Measurements from ENCODE around the gene POU2AF1. TPM values are rescaled to one million over a fixed set of nuclear protein-coding genes. Genes with fewer than 3 reads are reported as not detected.
A peak's percentile ranks its signal among the peaks of the same experiment; 100 is the strongest.

POU2AF1 gene
- total and polyA plus RNA-seq, 2 experiments from 2014 or later, result not detected

- TF ChIP-seq, protein P1, sequence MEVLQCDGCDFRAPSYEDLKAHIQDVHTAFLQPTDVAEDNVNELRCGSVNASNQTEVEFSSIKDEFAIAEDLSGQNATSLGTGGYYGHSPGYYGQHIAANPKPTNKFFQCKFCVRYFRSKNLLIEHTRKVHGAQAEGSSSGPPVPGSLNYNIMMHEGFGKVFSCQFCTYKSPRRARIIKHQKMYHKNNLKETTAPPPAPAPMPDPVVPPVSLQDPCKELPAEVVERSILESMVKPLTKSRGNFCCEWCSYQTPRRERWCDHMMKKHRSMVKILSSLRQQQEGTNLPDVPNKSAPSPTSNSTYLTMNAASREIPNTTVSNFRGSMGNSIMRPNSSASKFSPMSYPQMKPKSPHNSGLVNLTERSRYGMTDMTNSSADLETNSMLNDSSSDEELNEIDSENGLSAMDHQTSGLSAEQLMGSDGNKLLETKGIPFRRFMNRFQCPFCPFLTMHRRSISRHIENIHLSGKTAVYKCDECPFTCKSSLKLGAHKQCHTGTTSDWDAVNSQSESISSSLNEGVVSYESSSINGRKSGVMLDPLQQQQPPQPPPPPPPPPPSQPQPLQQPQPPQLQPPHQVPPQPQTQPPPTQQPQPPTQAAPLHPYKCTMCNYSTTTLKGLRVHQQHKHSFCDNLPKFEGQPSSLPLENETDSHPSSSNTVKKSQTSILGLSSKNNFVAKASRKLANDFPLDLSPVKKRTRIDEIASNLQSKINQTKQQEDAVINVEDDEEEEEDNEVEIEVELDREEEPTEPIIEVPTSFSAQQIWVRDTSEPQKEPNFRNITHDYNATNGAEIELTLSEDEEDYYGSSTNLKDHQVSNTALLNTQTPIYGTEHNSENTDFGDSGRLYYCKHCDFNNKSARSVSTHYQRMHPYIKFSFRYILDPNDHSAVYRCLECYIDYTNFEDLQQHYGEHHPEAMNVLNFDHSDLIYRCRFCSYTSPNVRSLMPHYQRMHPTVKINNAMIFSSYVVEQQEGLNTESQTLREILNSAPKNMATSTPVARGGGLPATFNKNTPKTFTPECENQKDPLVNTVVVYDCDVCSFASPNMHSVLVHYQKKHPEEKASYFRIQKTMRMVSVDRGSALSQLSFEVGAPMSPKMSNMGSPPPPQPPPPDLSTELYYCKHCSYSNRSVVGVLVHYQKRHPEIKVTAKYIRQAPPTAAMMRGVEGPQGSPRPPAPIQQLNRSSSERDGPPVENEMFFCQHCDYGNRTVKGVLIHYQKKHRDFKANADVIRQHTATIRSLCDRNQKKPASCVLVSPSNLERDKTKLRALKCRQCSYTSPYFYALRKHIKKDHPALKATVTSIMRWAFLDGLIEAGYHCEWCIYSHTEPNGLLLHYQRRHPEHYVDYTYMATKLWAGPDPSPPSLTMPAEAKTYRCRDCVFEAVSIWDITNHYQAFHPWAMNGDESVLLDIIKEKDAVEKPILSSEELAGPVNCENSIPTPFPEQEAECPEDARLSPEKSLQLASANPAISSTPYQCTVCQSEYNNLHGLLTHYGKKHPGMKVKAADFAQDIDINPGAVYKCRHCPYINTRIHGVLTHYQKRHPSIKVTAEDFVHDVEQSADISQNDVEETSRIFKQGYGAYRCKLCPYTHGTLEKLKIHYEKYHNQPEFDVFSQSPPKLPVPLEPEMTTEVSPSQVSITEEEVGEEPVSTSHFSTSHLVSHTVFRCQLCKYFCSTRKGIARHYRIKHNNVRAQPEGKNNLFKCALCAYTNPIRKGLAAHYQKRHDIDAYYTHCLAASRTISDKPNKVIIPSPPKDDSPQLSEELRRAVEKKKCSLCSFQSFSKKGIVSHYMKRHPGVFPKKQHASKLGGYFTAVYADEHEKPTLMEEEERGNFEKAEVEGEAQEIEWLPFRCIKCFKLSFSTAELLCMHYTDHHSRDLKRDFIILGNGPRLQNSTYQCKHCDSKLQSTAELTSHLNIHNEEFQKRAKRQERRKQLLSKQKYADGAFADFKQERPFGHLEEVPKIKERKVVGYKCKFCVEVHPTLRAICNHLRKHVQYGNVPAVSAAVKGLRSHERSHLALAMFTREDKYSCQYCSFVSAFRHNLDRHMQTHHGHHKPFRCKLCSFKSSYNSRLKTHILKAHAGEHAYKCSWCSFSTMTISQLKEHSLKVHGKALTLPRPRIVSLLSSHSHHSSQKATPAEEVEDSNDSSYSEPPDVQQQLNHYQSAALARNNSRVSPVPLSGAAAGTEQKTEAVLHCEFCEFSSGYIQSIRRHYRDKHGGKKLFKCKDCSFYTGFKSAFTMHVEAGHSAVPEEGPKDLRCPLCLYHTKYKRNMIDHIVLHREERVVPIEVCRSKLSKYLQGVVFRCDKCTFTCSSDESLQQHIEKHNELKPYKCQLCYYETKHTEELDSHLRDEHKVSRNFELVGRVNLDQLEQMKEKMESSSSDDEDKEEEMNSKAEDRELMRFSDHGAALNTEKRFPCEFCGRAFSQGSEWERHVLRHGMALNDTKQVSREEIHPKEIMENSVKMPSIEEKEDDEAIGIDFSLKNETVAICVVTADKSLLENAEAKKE (CRISPR knock-in tag; IDR thresholded peaks at IDR 0.05), result no peak
- TF ChIP-seq STAT1 (IDR thresholded peaks at IDR 0.05; ENCODE audit: unreplicated experiment), result no peak
- no peak for TF ChIP-seq EZH2 (IDR thresholded peaks at IDR 0.05; ENCODE audit: low read depth, unreplicated experiment)
Measured at GRCh38 chr11:111427471-111427912, 48.4 kb upstream of the POU2AF1 start (continued).

- Histone ChIP-seq H3K4me2 (no peak overlapping the region), H3K27me3 (ENCODE audit: insufficient read depth) (no peaks in the 10 kb centered on the region), H3K4me1 (ENCODE audit: insufficient read depth) (no peaks in the 10 kb centered on the region), H3F3A (replicated peaks; ENCODE audit: low read depth) (no peaks in the 10 kb centered on the region), H3K9me2 (ENCODE audit: insufficient read depth) (no peaks in the 10 kb centered on the region), H4K20me1 (replicated peaks; ENCODE audit: insufficient read depth) (no peaks in the 10 kb centered on the region), H3K4me3 (no peak overlapping the region), H3K36me3 (ENCODE audit: insufficient read depth) (no peaks in the 10 kb centered on the region), H3K79me2 (replicated peaks; ENCODE audit: insufficient read depth) (no peaks in the 10 kb centered on the region), H2AFZ (peak overlapping the region; percentile 47; the same call in 1 of the 2 replicates), H3K27ac (ENCODE audit: low read depth) (no peak overlapping the region)
- no peak for DNase-seq (ENCODE audit: low spot score)
- H3K4me3 Mint-ChIP-seq, result no peak overlapping the region
- H3K27me3 Mint-ChIP-seq (ENCODE audit: insufficient read depth, low read depth, poor library complexity), result no peaks in the 10 kb centered on the region
- H3K9me3 Mint-ChIP-seq, result no peaks in the 10 kb centered on the region
- peaks cover 16% of the 10 kb centered on the region; the same call in 2 of the 3 replicates for H3K4me1 Mint-ChIP-seq
- no peaks in the 10 kb centered on the region for H3K36me3 Mint-ChIP-seq (ENCODE audit: low read depth)
- no peak for ATAC-seq
- TF ChIP-seq, protein P2, sequence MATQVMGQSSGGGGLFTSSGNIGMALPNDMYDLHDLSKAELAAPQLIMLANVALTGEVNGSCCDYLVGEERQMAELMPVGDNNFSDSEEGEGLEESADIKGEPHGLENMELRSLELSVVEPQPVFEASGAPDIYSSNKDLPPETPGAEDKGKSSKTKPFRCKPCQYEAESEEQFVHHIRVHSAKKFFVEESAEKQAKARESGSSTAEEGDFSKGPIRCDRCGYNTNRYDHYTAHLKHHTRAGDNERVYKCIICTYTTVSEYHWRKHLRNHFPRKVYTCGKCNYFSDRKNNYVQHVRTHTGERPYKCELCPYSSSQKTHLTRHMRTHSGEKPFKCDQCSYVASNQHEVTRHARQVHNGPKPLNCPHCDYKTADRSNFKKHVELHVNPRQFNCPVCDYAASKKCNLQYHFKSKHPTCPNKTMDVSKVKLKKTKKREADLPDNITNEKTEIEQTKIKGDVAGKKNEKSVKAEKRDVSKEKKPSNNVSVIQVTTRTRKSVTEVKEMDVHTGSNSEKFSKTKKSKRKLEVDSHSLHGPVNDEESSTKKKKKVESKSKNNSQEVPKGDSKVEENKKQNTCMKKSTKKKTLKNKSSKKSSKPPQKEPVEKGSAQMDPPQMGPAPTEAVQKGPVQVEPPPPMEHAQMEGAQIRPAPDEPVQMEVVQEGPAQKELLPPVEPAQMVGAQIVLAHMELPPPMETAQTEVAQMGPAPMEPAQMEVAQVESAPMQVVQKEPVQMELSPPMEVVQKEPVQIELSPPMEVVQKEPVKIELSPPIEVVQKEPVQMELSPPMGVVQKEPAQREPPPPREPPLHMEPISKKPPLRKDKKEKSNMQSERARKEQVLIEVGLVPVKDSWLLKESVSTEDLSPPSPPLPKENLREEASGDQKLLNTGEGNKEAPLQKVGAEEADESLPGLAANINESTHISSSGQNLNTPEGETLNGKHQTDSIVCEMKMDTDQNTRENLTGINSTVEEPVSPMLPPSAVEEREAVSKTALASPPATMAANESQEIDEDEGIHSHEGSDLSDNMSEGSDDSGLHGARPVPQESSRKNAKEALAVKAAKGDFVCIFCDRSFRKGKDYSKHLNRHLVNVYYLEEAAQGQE (IDR thresholded peaks at IDR 0.05; ENCODE audit: unreplicated experiment), result no peak
- TF ChIP-seq EZH2 (IDR thresholded peaks at IDR 0.05; ENCODE audit: low read depth, unreplicated experiment) (no peak), EZH2phosphoT487 (IDR thresholded peaks at IDR 0.05; ENCODE audit: unreplicated experiment) (no peak)
- no peak overlapping the region for H3K27ac Mint-ChIP-seq
Measured at GRCh38 chr11:111426617-111427016, 47.5 kb upstream of the POU2AF1 start.

Measured in GM23338 (cell line).